Psoas muscle (tissue), 8 donors: ENCODE data around the gene POC1B. TPM values are rescaled to one million over a fixed set of nuclear protein-coding genes. Genes with fewer than 3 reads are reported as not detected.

Experiments used
- ATAC-seq, 4 donors: fragments of 200-7000 bp; cut with Tn5 transposase; one replicate each; pipeline ENCODE4 v1.9.1; 2020; ENCODE audit warnings: moderate library complexity in 3 of 4, mild to moderate bottlenecking in 2 of 4
- DNase-seq, 2 donors: peaks; one replicate each; pipeline ENCODE4 v3.0.0-alpha.2; 2020
- H3K27ac ChIP-seq: fragments of 200-600 bp; one replicate; pipeline ENCODE4 v1.8.0; 2022
- H3K27me3 ChIP-seq, 3 donors: fragments of 200-600 bp in 1 of 3; one replicate each; pipeline versions ENCODE4 v1.6.1 to v1.8.0; 2013 to 2022; ENCODE audit warnings: low read length in 2 of 3, mild to moderate bottlenecking in 2 of 3, moderate library complexity in 1 of 3; ENCODE audit not compliant: insufficient read depth in 3 of 3
- H3K36me3 ChIP-seq, 2 donors: fragments of 200-600 bp in 1 of 2; one replicate each; pipeline versions ENCODE4 v1.6.1 to v1.8.0; 2013 to 2022; ENCODE audit warnings: low read depth in 1 of 2, mild to moderate bottlenecking in 1 of 2, moderate library complexity in 1 of 2; ENCODE audit not compliant: insufficient read depth in 1 of 2
- H3K4me1 ChIP-seq: fragments of 200-600 bp; one replicate; pipeline ENCODE4 v1.8.0; 2022
- H3K4me3 ChIP-seq: fragments of 200-600 bp; one replicate; pipeline ENCODE4 v1.8.0; 2022; ENCODE audit warnings: mild to moderate bottlenecking
- H3K9me3 ChIP-seq: fragments of 200-600 bp; one replicate; pipeline ENCODE4 v1.8.0; 2022
- CTCF ChIP-seq: fragments of 200-600 bp; IDR thresholded peaks from one replicate; pipeline ENCODE4 v1.8.0; 2022; ENCODE audit warnings: antibody characterized with exemption
- WGBS, 3 donors: extraction: QIAGEN DNeasy Blood & Tissue Kit; methylation state at CpG; one replicate each; pipeline versions ENCODE4 v1.1.6 to v1.1.7; 2013; 5-methylcytosine and 5-hydroxymethylcytosine counted together
- intact Hi-C, 2 donors: fragments of 100-400 bp; cut with DNase I; formaldehyde crosslinking; loops; one replicate each; pipeline versions ENCODE4 v1.11.0 to v1.14.2; 2022
- polyA plus RNA-seq, 3 donors: library from polyadenylated mRNA; stranded (reverse); fragments of 200-250 nt; gene quantifications; one replicate each; pipeline ENCODE4 v1.2.3, GENCODE V29; 2013
- total RNA-seq, 4 donors: library from RNA; stranded (reverse); fragmentation: NEBNext Ultra II Directional in 2 of 4; extraction: Animal tissue kit (Norgen Biotek cat#: 25700) in 2 of 4; gene quantifications; one replicate each; pipeline versions ENCODE4 v1.2.1 to v1.2.4, GENCODE V29; 2021 to 2023
- donor health status: healthy with polysubstance abuse.
- donor health status: DM: no; HTN: no; CAD: no; lungs with moderate emphysema.
- donor health status: Bipolar disorder and iron deficiency.
- donor health status: healthy.
- donor health status: DM: yes; HTN: yes; CAD: no.
- donor health status: DM: no; HTN: no; CAD: no.
- donor health status: DM: no; HTN: no; CAD: no.
- donor health status: DM: yes; HTN: yes; CAD: no.

The POC1B gene
- total and polyA plus RNA-seq, 7 donors, result 2.9 to 8.1 (median 5.3) TPM

GRCh38 chr12:89490922-89491321 lies 34.9 kb downstream of the POC1B start:
- H3K27ac ChIP-seq, result no peak overlapping the region
- H3K27me3 ChIP-seq, result no peaks in the 10 kb centered on the region
- H3K36me3 ChIP-seq, result peaks cover 0 to 22% of the 10 kb centered on the region in 2 donors
- ATAC-seq, result no peak
- no peak for TF ChIP-seq CTCF
- intact Hi-C loops, result no loop called here
- 94 to 100% (median 100%) methylated on average over 1 of the region's 1 CpG for WGBS, 3 donors
- H3K4me1 ChIP-seq, result no peaks in the 10 kb centered on the region
- H3K4me3 ChIP-seq, result no peak overlapping the region
- no peak for DNase-seq
- H3K9me3 ChIP-seq, result no peaks in the 10 kb centered on the region

- DNase-seq (no peak), ATAC-seq (no peak)
- TF ChIP-seq CTCF, result no peak
- Histone ChIP-seq H3K27me3 (no peaks in the 10 kb centered on the region), H3K4me1 (no peaks in the 10 kb centered on the region), H3K36me3 (peaks cover 0 to 22% of the 10 kb centered on the region in 2 donors), H3K4me3 (no peak overlapping the region), H3K9me3 (no peaks in the 10 kb centered on the region), H3K27ac (no peak overlapping the region)
- 93 to 100% (median 94%) methylated on average over 2 of the region's 2 CpGs for WGBS, 3 donors
- intact Hi-C loops, result no loop called here
These were observed 39.6 kb downstream of the POC1B start for GRCh38 chr12:89486264-89486663.

GRCh38 chr12:89484470-89484869 lies 41.4 kb downstream of the POC1B start:
- H3K4me1 ChIP-seq, result no peaks in the 10 kb centered on the region
- TF ChIP-seq CTCF, result no peak
- intact Hi-C loops, result no loop called here
- DNase-seq, result no peak
- no peaks in the 10 kb centered on the region for H3K9me3 ChIP-seq
- 83 to 100% (median 88%) methylated on average over 1 of the region's 1 CpG for WGBS, 3 donors
- no peak overlapping the region for H3K4me3 ChIP-seq
- no peaks in the 10 kb centered on the region for H3K27me3 ChIP-seq
- ATAC-seq, result no peak
- peaks cover 0 to 12% of the 10 kb centered on the region in 2 donors for H3K36me3 ChIP-seq
- no peak overlapping the region for H3K27ac ChIP-seq

GRCh38 chr12:89481213-89481914 lies 44.5 kb downstream of the POC1B start:
- no peak for TF ChIP-seq CTCF
- Histone ChIP-seq H3K27me3 (no peaks in the 10 kb centered on the region), H3K4me3 (no peak overlapping the region), H3K4me1 (no peaks in the 10 kb centered on the region), H3K36me3 (peaks cover 0 to 3% of the 10 kb centered on the region in 2 donors), H3K27ac (no peak overlapping the region), H3K9me3 (no peaks in the 10 kb centered on the region)
- intact Hi-C loops, result no loop called here
- ATAC-seq (no peak), DNase-seq (no peak)
- WGBS, 3 donors, result 81 to 95% (median 84%) methylated on average over 2 of the region's 2 CpGs

GRCh38 chr12:89479982-89480381 lies 45.9 kb downstream of the POC1B start:
- ATAC-seq (no peak), DNase-seq (no peak)
- H3K27ac ChIP-seq, result no peak overlapping the region
- no peaks in the 10 kb centered on the region for H3K36me3 ChIP-seq
- no peaks in the 10 kb centered on the region for H3K27me3 ChIP-seq
- H3K4me3 ChIP-seq, result no peak overlapping the region
- no peak for TF ChIP-seq CTCF
- intact Hi-C loops, result no loop called here
- WGBS, 3 donors, result 93 to 97% (median 94%) methylated on average over 3 of the region's 3 CpGs
- no peaks in the 10 kb centered on the region for H3K4me1 ChIP-seq
- no peaks in the 10 kb centered on the region for H3K9me3 ChIP-seq
